Left lung (tissue), 10 donors: ENCODE data around the gene CAPG. TPM values are rescaled to one million over a fixed set of nuclear protein-coding genes. Genes with fewer than 3 reads are reported as not detected.

Source experiments
- ATAC-seq: fragments of 200-7000 bp; cut with Tn5 transposase; one replicate; pipeline ENCODE4 v1.9.1; 2020; ENCODE audit warnings: moderate library complexity
- DNase-seq, 4 donors: peaks; one replicate each; pipeline ENCODE4 v3.0.0-alpha.2; 2013 to 2020
- H3K27ac ChIP-seq, 2 donors: fragments of 200-600 bp; sonication (generic) in 1 of 2; one replicate each; pipeline versions ENCODE4 v1.5.0 to v1.8.0; 2020 to 2021
- H3K27me3 ChIP-seq, 2 donors: fragments of 200-600 bp; sonication (generic) in 1 of 2; one replicate each; pipeline versions ENCODE4 v1.5.0 to v1.8.0; 2020 to 2021
- H3K36me3 ChIP-seq, 2 donors: fragments of 200-600 bp; sonication (generic) in 1 of 2; one replicate each; pipeline versions ENCODE4 v1.5.0 to v1.8.0; 2020 to 2021
- H3K4me1 ChIP-seq, 2 donors: fragments of 200-600 bp; one replicate each; pipeline ENCODE4 v1.8.0; 2021
- H3K4me3 ChIP-seq, 2 donors: fragments of 200-600 bp; sonication (generic) in 1 of 2; one replicate each; pipeline versions ENCODE4 v1.5.0 to v1.8.0; 2020 to 2021; ENCODE audit warnings: mild to moderate bottlenecking in 1 of 2
- H3K9me3 ChIP-seq, 2 donors: fragments of 200-600 bp; sonication (generic) in 1 of 2; one replicate each; pipeline versions ENCODE4 v1.5.0 to v1.8.0; 2020 to 2021
- CTCF ChIP-seq, 2 donors: fragments of 200-600 bp; sonication (generic) in 1 of 2; IDR thresholded peaks; one replicate each; pipeline versions ENCODE4 v1.5.0 to v1.8.0; 2021; ENCODE audit warnings: antibody characterized with exemption in 2 of 2
- intact Hi-C, 2 donors: fragments of 100-400 bp; cut with DNase I; formaldehyde crosslinking; loops; one replicate each; pipeline versions ENCODE4 v1.11.2 to v1.14.2; 2022
- polyA plus RNA-seq, 6 donors: library from polyadenylated mRNA; unstranded; fragments of 120-200 nt; gene quantifications; one replicate each; pipeline ENCODE4 v1.2.1, GENCODE V29; 2013; ENCODE audit not compliant: insufficient read length in 6 of 6
- total RNA-seq, 2 donors: library from RNA; stranded (reverse); fragmentation: NEBNext Ultra II Directional; extraction: Animal tissue kit (Norgen Biotek cat#: 25700); gene quantifications; one replicate each; pipeline ENCODE4 v1.2.1, GENCODE V29; 2021
- donor health status: DM: no; HTN: yes; CAD: no.
- donor health status: DM: no; HTN: no; CAD: no.

CAPG gene
- total and polyA plus RNA-seq, 8 donors: 45.8 to 418 (median 55.7) TPM

- Histone ChIP-seq H3K4me1 (no peaks in the 10 kb centered on the region), H3K9me3 (no peaks in the 10 kb centered on the region), H3K36me3 (no peaks in the 10 kb centered on the region), H3K27ac (no peak overlapping the region), H3K27me3 (no peaks in the 10 kb centered on the region), H3K4me3 (no peak overlapping the region)
- DNase-seq: no peak
- no peak for ATAC-seq
- TF ChIP-seq CTCF (IDR thresholded peaks at IDR 0.05): no peak
- intact Hi-C loops: no loop called here
Measured at GRCh38 chr2:85449214-85449588, 39.0 kb upstream of the CAPG start.

GRCh38 chr2:85448461-85449213 lies 38.5 kb upstream of the CAPG start:
- no peak overlapping the region for H3K4me3 ChIP-seq
- no peak for TF ChIP-seq CTCF (IDR thresholded peaks at IDR 0.05)
- no peaks in the 10 kb centered on the region for H3K27me3 ChIP-seq
- H3K9me3 ChIP-seq: no peaks in the 10 kb centered on the region
- no peaks in the 10 kb centered on the region for H3K4me1 ChIP-seq
- H3K36me3 ChIP-seq: no peaks in the 10 kb centered on the region
- intact Hi-C loops: no loop called here
- H3K27ac ChIP-seq: no peak overlapping the region
- no peak for ATAC-seq
- DNase-seq: no peak

- H3K4me1 ChIP-seq: no peaks in the 10 kb centered on the region
- H3K4me3 ChIP-seq: no peak overlapping the region
- H3K9me3 ChIP-seq: no peaks in the 10 kb centered on the region
- H3K27me3 ChIP-seq: no peaks in the 10 kb centered on the region
- ATAC-seq (no peak), DNase-seq (no peak)
- TF ChIP-seq CTCF (IDR thresholded peaks at IDR 0.05): no peak
- no peak overlapping the region for H3K27ac ChIP-seq
- intact Hi-C loops: no loop called here
- H3K36me3 ChIP-seq: no peaks in the 10 kb centered on the region
Measured at GRCh38 chr2:85447222-85447585, 37.0 kb upstream of the CAPG start.

GRCh38 chr2:85446296-85447221 lies 36.4 kb upstream of the CAPG start:
- intact Hi-C loops: no loop called here
- ATAC-seq (no peak), DNase-seq (no peak)
- no peaks in the 10 kb centered on the region for H3K36me3 ChIP-seq
- no peak overlapping the region for H3K4me3 ChIP-seq
- no peak for TF ChIP-seq CTCF (IDR thresholded peaks at IDR 0.05)
- H3K9me3 ChIP-seq: no peaks in the 10 kb centered on the region
- H3K27ac ChIP-seq: peak overlapping the region in 1 of 2 donors; percentile 25
- H3K4me1 ChIP-seq: peaks cover 0 to 1% of the 10 kb centered on the region in 2 donors
- H3K27me3 ChIP-seq: no peaks in the 10 kb centered on the region
